OCI-LY1 (cell line): ENCODE data around the gene APOBEC4.

Experiments used
- H2AFZ ChIP-seq: fragments of 200-600 bp; sonication (generic), shearing (Covaris generic); 2 replicates; pipeline ENCODE4 v1.6.0; 2014; ENCODE audit warnings: antibody characterized with exemption, mild to moderate bottlenecking, low read length
- H3F3A ChIP-seq: fragments of 200-600 bp; sonication (generic), shearing (Covaris generic); 2 replicates; pipeline ENCODE4 v1.6.0; 2014; ENCODE audit warnings: mild to moderate bottlenecking, antibody characterized with exemption, low read length, moderate library complexity; ENCODE audit not compliant: insufficient read depth
- H3K27ac ChIP-seq: fragments of 200-600 bp; sonication (generic); 2 replicates; pipeline ENCODE4 v1.5.1; 2014; ENCODE audit warnings: low read length, mixed run types, mild to moderate bottlenecking, low read depth; ENCODE audit not compliant: poor library complexity, severe bottlenecking
- H3K27me3 ChIP-seq: fragments of 200-600 bp; sonication (generic); 2 replicates; pipeline ENCODE4 v1.6.0; 2014; ENCODE audit warnings: antibody characterized with exemption, mild to moderate bottlenecking, low read length, moderate library complexity; ENCODE audit not compliant: insufficient read depth
- H3K36me3 ChIP-seq: fragments of 200-600 bp; sonication (generic); 2 replicates; pipeline ENCODE4 v1.6.1; 2014; ENCODE audit warnings: mild to moderate bottlenecking, antibody characterized with exemption, low read length, moderate library complexity, mixed read lengths; ENCODE audit not compliant: insufficient read depth
- H3K4me1 ChIP-seq: fragments of 200-600 bp; sonication (generic); 2 replicates; pipeline ENCODE4 v1.5.1; 2014; ENCODE audit warnings: mild to moderate bottlenecking, low read length, moderate library complexity; ENCODE audit not compliant: insufficient read depth, severe bottlenecking
- H3K4me2 ChIP-seq: fragments of 200-600 bp; sonication (generic), shearing (Covaris generic); 2 replicates; pipeline ENCODE4 v1.6.1; 2014; ENCODE audit warnings: low read length
- H3K4me3 ChIP-seq: fragments of 200-600 bp; sonication (generic); 2 replicates; pipeline ENCODE4 v1.5.1; 2014; ENCODE audit warnings: low read length, low read depth, mild to moderate bottlenecking, mixed read lengths; ENCODE audit not compliant: poor library complexity, severe bottlenecking
- H3K79me2 ChIP-seq: fragments of 200-600 bp; shearing (Covaris generic); 2 replicates; pipeline ENCODE4 v1.6.1; 2016; ENCODE audit warnings: mixed run types, low read length, mixed read lengths; ENCODE audit not compliant: insufficient read depth
- H3K9ac ChIP-seq: fragments of 200-600 bp; sonication (generic), shearing (Covaris generic); 2 replicates; pipeline ENCODE4 v1.6.1; 2014; ENCODE audit warnings: mild to moderate bottlenecking, low read length, mixed read lengths
- H3K9me2 ChIP-seq: fragments of 200-600 bp; sonication (generic), shearing (Covaris generic); 2 replicates; pipeline ENCODE4 v1.6.1; 2014; ENCODE audit warnings: low read depth, mild to moderate bottlenecking, low read length, mixed read lengths
- H3K9me3 ChIP-seq: fragments of 200-600 bp; shearing (Covaris generic); 2 replicates; pipeline ENCODE4 v1.6.1; 2014; ENCODE audit warnings: low read length, mixed read lengths
- H4K20me1 ChIP-seq: fragments of 200-600 bp; sonication (generic), shearing (Covaris generic); 2 replicates; pipeline ENCODE4 v1.6.0; 2016; ENCODE audit warnings: mild to moderate bottlenecking, low read length; ENCODE audit not compliant: insufficient read depth
- EZH2 ChIP-seq: fragments of 200-600 bp; sonication (generic), shearing (Covaris generic); IDR thresholded peaks from 2 replicates; pipeline ENCODE4 v1.8.0; 2017; ENCODE audit warnings: borderline replicate concordance, mixed run types, mild to moderate bottlenecking, antibody characterized with exemption, low read length, moderate library complexity, mixed read lengths
- TF ChIP-seq, protein P1 (sequence below): fragments of 200-600 bp; sonication (generic), shearing (Covaris generic); IDR thresholded peaks from 2 replicates; pipeline ENCODE4 v1.5.1; 2017; ENCODE audit warnings: mild to moderate bottlenecking, antibody characterized with exemption, low read length, moderate library complexity, mixed read lengths

The APOBEC4 gene

DNA sequence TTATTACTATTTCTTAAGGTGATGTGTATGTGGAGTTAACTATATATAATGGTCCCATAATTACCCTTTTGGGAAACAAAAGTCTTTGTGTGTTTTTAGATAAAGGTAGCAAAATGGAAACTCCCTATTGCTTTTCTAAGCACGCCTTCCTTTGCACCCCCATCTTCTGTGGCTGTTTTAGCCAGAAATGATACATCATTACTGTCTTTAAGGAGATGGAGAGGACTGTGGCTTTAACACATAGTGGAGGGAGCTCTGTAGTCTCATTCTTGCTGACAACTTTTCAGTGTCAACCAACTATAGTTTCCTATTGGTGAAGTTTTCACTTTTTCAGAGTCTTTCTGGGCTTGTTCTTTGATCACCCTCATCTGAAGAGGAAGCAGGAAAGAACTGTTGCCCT, 1.0 kb downstream of the APOBEC4 start:
- Histone ChIP-seq H4K20me1 (no peaks in the 10 kb centered on the region), H2AFZ (no peak overlapping the region), H3K9me2 (no peaks in the 10 kb centered on the region), H3K4me3 (no peak overlapping the region), H3K4me2 (no peak overlapping the region), H3K27me3 (no peaks in the 10 kb centered on the region), H3K36me3 (no peaks in the 10 kb centered on the region), H3K9ac (no peak overlapping the region), H3K9me3 (no peaks in the 10 kb centered on the region), H3K27ac (no peak overlapping the region), H3K79me2 (no peaks in the 10 kb centered on the region), H3F3A (no peaks in the 10 kb centered on the region; the same call in 1 of the 2 replicates), H3K4me1 (no peaks in the 10 kb centered on the region)
- no peak for TF ChIP-seq EZH2
- TF ChIP-seq, protein P1, sequence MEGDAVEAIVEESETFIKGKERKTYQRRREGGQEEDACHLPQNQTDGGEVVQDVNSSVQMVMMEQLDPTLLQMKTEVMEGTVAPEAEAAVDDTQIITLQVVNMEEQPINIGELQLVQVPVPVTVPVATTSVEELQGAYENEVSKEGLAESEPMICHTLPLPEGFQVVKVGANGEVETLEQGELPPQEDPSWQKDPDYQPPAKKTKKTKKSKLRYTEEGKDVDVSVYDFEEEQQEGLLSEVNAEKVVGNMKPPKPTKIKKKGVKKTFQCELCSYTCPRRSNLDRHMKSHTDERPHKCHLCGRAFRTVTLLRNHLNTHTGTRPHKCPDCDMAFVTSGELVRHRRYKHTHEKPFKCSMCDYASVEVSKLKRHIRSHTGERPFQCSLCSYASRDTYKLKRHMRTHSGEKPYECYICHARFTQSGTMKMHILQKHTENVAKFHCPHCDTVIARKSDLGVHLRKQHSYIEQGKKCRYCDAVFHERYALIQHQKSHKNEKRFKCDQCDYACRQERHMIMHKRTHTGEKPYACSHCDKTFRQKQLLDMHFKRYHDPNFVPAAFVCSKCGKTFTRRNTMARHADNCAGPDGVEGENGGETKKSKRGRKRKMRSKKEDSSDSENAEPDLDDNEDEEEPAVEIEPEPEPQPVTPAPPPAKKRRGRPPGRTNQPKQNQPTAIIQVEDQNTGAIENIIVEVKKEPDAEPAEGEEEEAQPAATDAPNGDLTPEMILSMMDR = no peak

DNA sequence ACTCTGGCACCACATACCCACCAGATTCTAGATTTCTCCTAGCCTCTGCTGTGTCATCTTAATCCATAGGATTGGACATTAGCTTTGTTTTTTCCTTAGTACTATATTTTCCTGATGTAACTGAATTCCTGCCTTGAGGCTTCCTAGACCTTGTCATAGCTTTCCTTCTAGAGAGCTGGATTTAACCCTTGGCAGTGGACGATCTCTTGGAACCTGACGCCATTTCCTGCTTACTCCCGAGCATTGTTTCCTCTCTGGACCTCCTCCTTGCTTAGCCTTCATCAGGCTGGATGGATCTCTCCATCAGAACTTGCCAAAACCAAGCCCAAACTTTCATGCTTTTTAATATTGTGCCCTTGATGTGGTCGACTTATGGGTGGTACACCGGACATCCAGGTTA, 1.5 kb downstream of the APOBEC4 start:
- Histone ChIP-seq H3K9me2 (no peaks in the 10 kb centered on the region), H2AFZ (no peak overlapping the region)

DNA sequence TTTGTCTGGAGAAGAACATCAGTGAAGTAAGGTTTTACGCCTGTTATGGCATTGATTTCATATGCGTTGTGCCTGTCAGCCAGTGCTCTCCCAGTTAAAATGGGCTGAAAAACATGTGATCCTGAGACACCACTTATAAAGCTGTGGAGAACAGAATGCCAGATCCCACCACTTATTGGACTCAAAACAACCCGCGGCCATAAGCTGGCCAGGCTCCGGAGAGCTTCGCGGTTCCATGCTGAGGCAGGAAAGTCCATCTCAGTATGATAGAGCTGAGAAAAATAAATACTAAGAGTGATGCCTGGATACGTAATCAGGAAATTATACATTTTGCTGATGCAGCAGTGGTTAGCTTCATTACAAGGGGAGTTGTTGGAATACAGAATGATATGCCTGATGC, 5.1 kb downstream of the APOBEC4 start:
- H3K4me3 ChIP-seq = no peak overlapping the region
- no peaks in the 10 kb centered on the region for H3K4me1 ChIP-seq
- no peak overlapping the region for H3K9ac ChIP-seq
- H2AFZ ChIP-seq = no peak overlapping the region
- H3K4me2 ChIP-seq = no peak overlapping the region
- H3K27me3 ChIP-seq = no peaks in the 10 kb centered on the region
- H4K20me1 ChIP-seq = no peaks in the 10 kb centered on the region
- no peaks in the 10 kb centered on the region for H3K36me3 ChIP-seq
- no peak for TF ChIP-seq EZH2
- TF ChIP-seq, protein P1 = no peak
- no peaks in the 10 kb centered on the region for H3K9me2 ChIP-seq
- no peaks in the 10 kb centered on the region for H3K9me3 ChIP-seq
- H3K79me2 ChIP-seq = no peaks in the 10 kb centered on the region
- H3F3A ChIP-seq = no peaks in the 10 kb centered on the region; the same call in 1 of the 2 replicates
- no peak overlapping the region for H3K27ac ChIP-seq

More for the DNA sequence above, 1.5 kb downstream of the APOBEC4 start:
- no peaks in the 10 kb centered on the region for H3K4me1 ChIP-seq
- H3K4me3 ChIP-seq = no peak overlapping the region
- H3K27ac ChIP-seq = no peak overlapping the region
- no peaks in the 10 kb centered on the region for H3K36me3 ChIP-seq
- H3K79me2 ChIP-seq = no peaks in the 10 kb centered on the region
- H3K9ac ChIP-seq = no peak overlapping the region
- no peak for TF ChIP-seq EZH2
- TF ChIP-seq, protein P1 = no peak
- H3F3A ChIP-seq = no peaks in the 10 kb centered on the region; the same call in 1 of the 2 replicates
- no peaks in the 10 kb centered on the region for H3K27me3 ChIP-seq
- H3K4me2 ChIP-seq = no peak overlapping the region
- H3K9me3 ChIP-seq = no peaks in the 10 kb centered on the region
- no peaks in the 10 kb centered on the region for H4K20me1 ChIP-seq
